Retinal pigment epithelial cell (primary cell): ENCODE results near the gene CHST1.

Source experiments
- DNase-seq: peaks from one replicate; pipeline ENCODE4 v3.0.0-alpha.2; 2010; ENCODE audit warnings: low read depth
- H3K4me3 ChIP-seq: 2 replicates; pipeline ENCODE4 v1.5.1; 2011; ENCODE audit warnings: mild to moderate bottlenecking, low read length, control low read depth, moderate library complexity
- TF ChIP-seq, protein P1 (sequence below): conservative IDR thresholded peaks from 2 replicates; pipeline ENCODE4 v1.5.1; 2011; ENCODE audit warnings: low read depth, low read length, control low read depth, inconsistent platforms

The CHST1 gene

GRCh38 chr11:45669956-45670355, 4.5 kb upstream of the CHST1 start:
- TF ChIP-seq, protein P1, sequence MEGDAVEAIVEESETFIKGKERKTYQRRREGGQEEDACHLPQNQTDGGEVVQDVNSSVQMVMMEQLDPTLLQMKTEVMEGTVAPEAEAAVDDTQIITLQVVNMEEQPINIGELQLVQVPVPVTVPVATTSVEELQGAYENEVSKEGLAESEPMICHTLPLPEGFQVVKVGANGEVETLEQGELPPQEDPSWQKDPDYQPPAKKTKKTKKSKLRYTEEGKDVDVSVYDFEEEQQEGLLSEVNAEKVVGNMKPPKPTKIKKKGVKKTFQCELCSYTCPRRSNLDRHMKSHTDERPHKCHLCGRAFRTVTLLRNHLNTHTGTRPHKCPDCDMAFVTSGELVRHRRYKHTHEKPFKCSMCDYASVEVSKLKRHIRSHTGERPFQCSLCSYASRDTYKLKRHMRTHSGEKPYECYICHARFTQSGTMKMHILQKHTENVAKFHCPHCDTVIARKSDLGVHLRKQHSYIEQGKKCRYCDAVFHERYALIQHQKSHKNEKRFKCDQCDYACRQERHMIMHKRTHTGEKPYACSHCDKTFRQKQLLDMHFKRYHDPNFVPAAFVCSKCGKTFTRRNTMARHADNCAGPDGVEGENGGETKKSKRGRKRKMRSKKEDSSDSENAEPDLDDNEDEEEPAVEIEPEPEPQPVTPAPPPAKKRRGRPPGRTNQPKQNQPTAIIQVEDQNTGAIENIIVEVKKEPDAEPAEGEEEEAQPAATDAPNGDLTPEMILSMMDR, result no peak
- DNase-seq, result no peak
- H3K4me3 ChIP-seq, result no peak overlapping the region

DNA sequence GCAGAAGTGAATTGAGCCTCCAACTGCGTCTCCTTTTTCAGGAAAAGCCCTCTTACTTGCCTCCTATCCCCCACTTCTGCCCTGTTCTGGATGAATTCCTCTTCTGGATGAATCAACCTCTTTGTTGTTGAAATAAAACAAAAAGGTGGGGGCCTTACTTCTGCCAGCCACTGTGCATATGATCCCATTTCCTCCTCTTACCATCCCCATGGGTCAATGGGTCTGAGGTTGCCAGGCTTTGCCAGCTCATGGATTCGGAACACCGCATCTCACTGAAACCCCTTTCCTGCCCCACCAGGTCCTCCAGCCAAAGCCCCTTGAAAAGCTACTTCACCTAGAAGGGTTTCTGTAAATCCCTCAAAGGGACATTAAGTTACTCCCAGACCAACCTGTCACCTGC, 3.7 kb upstream of the CHST1 start:
- TF ChIP-seq, protein P1, result no peak
- DNase-seq, result no peak
- H3K4me3 ChIP-seq, result no peak overlapping the region

DNA sequence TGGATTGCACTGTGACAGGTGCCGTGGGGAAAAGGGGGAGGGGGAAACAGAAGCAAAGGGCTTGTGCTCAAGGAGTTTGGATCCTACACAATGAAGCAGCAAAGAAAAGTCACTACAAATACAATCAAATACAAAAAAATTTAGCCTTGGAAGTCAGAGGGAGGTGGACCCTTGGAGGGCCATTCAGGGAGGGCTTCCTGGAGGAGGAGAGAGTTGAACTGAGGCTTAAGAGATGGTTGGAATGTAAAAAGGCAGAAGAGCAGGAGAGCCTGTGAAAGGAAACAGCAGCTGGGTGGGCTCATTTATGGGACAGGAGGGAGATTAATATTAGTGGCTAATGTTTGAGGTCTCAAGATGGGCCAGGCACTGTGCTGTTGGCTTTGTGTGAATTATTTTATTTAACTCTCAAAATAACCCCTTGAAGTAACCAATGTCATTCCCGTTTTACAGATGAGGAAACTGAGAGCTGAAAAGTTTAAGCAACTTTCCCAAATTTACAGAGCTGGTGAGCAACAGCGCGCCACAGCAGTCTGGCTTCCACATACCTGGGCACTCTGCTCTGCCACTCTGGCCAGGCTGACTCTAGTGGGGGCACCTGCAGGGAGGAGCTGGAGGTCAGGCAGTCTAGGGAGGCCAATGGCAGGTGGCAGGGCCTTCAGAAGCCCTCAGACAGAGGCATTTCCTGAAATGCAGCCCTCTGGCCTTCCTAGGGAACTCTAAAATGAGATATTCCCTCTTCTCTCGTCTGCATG, 2.7 kb upstream of the CHST1 start:
- H3K4me3 ChIP-seq, result no peak overlapping the region
- TF ChIP-seq, protein P1, result no peak
- DNase-seq, result no peak

DNA sequence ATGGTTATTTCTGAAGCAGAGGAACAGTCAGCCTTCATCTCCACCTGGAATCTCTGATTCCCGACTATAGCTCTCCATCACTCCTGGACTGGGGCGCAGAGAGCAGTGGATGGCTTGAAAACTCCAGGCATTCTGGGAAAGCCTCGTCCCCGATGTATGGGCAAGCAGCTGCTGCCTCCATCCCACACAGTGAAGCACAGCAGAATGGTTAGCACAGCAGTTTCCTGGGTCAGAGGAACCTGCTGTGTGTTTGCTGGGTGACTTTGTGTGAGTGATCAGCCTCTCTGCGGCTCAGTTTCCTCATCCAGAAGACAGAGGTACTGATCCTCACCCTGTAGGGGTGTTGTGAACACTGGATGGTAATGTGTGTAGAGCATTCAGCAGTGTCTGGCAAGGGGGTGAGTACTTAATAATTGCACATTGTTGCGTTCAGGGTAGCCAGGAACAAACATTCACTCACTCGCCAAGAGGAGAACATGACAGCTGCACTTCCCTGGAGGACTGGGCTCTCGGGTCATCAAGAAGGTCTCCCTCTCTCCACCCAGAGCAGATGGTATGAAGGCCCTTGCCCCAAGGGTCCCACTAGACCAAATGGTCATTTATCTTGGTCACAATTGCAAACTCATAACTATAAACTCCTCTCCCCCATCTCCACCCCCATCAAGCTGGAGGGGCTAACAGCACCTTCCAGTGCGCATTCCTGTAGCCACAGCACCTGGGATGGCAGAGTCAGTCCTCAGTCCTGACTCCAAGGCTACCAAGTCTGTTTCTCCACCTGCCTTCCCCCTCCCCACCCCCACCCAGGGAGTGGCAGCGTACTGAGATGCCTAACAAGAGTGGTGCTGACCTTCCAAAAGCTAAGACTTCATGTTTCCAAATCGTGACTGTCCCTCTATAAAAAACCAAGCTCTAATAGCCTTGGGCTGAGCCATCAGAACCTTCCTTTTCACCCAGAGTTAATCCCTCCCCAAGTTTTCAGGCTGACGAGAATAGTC, 1.5 kb upstream of the CHST1 start:
- no peak overlapping the region for H3K4me3 ChIP-seq
- DNase-seq, result no peak
- TF ChIP-seq, protein P1, result no peak

- no peak overlapping the region for H3K4me3 ChIP-seq
- TF ChIP-seq, protein P1, result no peak
Observed at GRCh38 chr11:45665933-45666647, 668 bp upstream of the CHST1 start.

GRCh38 chr11:45664376-45665205, 831 bp downstream of the CHST1 start:
- no peak for DNase-seq
- TF ChIP-seq, protein P1, result no peak
- H3K4me3 ChIP-seq, result peak overlapping the region; percentile 35

More at GRCh38 chr11:45665933-45666647, 668 bp upstream of the CHST1 start:
- no peak for DNase-seq
